Measurements from ENCODE around the gene SLC25A43.

The SLC25A43 gene

DNA sequence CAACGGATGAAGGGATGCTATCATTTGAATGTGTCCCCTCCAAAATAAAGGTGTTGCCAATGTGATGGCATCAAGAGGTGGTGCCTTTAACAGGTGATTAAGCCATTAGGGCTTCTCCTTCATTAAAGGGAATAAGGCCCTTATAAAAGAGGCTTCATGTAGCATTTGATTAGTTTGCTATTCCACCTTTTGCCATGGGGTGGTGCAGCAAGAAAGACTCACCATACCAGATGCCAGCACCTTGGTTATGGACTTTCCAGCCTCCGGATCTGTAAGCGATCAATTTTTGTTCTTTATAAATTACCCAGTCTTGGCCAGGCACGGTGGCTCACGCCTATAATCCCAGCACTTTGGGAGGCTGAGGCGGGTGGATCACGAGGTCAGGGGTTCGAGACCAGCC lies 7.9 kb upstream of the SLC25A43 start:
- in situ Hi-C loops (cut with HindIII; ENCODE audit: low sequenced_read_pairs), result no loop called here
- no peak overlapping the region for H3K4me3 ChIP-seq (ENCODE audit: low read depth, low read length)
- peak; percentile 27 for DNase-seq (ENCODE audit: low read depth, low spot score)
- peak; percentile 35 for TF ChIP-seq CTCF (IDR thresholded peaks at IDR 0.05; ENCODE audit: low read depth, low read length)

DNA sequence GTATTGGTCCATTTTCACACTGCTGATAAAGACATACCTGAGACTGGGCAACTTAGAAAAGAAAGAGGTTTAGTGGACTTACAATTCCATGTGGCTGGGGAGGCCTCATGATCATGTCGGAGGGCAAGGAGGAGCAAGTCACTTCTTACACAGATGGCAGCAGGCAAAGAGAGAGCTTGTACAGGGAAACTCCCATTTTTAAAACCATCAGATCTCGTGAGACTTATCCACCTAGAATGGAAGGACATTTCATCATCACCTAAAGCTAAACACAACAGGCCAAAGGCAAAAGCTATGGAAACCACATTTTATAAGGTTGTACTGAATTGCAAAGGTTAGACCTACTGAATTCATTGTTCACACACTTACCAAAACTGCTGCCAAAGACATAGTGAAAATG lies 6.0 kb upstream of the SLC25A43 start:
- TF ChIP-seq CTCF (IDR thresholded peaks at IDR 0.05; ENCODE audit: low read depth, low read length), result no peak
- no peak overlapping the region for H3K4me3 ChIP-seq (ENCODE audit: low read depth, low read length)
- in situ Hi-C loops (cut with HindIII; ENCODE audit: low sequenced_read_pairs), result no loop called here
- DNase-seq (ENCODE audit: low read depth, low spot score), result no peak

DNA sequence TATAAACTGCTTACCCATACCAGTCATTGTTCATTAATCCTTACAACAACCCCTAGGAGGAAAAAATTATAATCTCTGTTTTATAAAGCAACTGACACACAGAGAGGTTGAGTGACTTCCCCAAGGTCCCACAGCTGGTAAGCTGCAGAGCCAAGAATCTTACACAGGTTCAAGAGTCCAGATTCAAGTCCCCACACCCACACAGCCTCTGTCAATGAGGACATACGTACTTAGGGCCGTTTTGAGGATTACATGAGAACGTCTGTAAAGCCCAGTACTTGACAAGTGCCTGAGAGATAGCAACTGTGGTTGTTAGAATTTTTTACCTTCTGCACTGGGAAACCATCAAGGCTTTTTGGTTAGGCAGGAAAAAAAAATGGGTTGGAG lies 556 bp upstream of the SLC25A43 start:
- in situ Hi-C loops (cut with HindIII; ENCODE audit: low sequenced_read_pairs), result no loop called here
- no peak for TF ChIP-seq CTCF (IDR thresholded peaks at IDR 0.05; ENCODE audit: low read depth, low read length)
- no peak for DNase-seq (ENCODE audit: low read depth, low spot score)
- H3K4me3 ChIP-seq (ENCODE audit: low read depth, low read length), result peak overlapping the region; percentile 59

DNA sequence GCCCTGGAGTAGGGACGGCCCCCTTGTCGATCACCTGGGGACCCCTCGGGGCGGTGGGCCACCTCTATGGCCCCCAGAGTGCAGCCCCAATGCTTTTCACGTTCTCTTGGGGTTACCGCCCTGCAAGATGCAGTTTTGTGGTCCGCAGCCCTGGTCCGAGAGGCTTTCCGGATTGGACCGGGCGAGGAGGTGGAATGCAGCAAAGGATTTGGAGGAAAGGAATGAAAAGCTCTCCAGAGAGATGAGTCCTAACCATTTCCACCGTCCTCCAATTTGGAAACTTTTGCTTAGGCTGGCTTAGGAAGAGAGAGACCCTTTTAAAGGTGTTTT lies 601 bp downstream of the SLC25A43 start:
- in situ Hi-C loops (cut with HindIII; ENCODE audit: low sequenced_read_pairs), result no loop called here
- DNase-seq (ENCODE audit: low read depth, low spot score), result peak; percentile 24
- TF ChIP-seq CTCF (IDR thresholded peaks at IDR 0.05; ENCODE audit: low read depth, low read length), result no peak
- H3K4me3 ChIP-seq (ENCODE audit: low read depth, low read length), result peak overlapping the region; percentile 59

GRCh38 chrX:119401569-119401968 lies 2.4 kb downstream of the SLC25A43 start:
- no peak for TF ChIP-seq CTCF (IDR thresholded peaks at IDR 0.05; ENCODE audit: low read depth, low read length)
- in situ Hi-C loops (cut with HindIII; ENCODE audit: low sequenced_read_pairs), result no loop called here

DNA sequence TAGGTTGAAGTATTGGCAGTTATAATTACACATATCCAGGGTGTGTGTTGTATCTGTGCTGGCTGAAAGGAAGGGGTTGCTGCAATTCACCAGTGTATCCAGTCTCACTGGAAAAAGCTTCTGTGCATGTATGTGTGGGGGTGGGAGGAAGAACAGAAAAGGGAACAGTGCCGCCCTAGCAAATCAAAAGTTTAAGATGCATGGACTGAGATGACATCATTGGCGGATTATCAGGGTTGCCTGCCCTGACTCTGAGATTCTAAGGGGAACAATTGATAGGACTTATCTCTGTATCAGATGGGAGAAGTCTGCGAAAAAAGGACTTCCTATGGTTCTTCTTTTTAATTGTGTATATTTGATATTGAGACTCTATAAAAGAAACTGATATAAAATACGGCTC lies 3.5 kb downstream of the SLC25A43 start:
- TF ChIP-seq CTCF (IDR thresholded peaks at IDR 0.05; ENCODE audit: low read depth, low read length), result no peak
- in situ Hi-C loops (cut with HindIII; ENCODE audit: low sequenced_read_pairs), result no loop called here
- H3K4me3 ChIP-seq (ENCODE audit: low read depth, low read length), result no peak overlapping the region
- no peak for DNase-seq (ENCODE audit: low read depth, low spot score)

More at GRCh38 chrX:119401569-119401968, 2.4 kb downstream of the SLC25A43 start:
- H3K4me3 ChIP-seq (ENCODE audit: low read depth, low read length), result no peak overlapping the region
- DNase-seq (ENCODE audit: low read depth, low spot score), result no peak

DNA sequence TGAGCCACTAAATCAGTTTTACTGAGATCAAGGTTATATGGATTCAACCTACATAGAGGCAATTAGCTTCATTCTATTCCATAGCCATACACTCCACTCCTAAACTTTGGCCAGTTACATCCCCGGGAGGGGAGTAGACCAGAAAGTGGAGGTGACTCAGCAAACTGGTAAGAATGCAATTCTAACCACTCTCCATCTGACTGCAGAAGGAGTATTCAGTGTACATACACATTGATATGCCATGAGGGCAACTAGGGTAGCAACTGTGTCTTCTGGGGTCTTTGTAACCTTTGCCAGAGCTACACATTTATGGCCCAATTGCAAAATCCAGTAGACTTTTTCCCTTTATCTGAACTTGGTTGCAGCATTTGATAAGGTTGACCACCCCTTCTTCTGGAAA lies 7.6 kb downstream of the SLC25A43 start:
- in situ Hi-C loops (cut with HindIII; ENCODE audit: low sequenced_read_pairs), result no loop called here
- H3K4me3 ChIP-seq (ENCODE audit: low read depth, low read length), result no peak overlapping the region
- no peak for DNase-seq (ENCODE audit: low read depth, low spot score)
- TF ChIP-seq CTCF (IDR thresholded peaks at IDR 0.05; ENCODE audit: low read depth, low read length), result no peak
